HK-2 (cell line): ENCODE measurements around the gene GOLGA2.

Source experiments
- DNase-seq: peaks from one replicate; pipeline ENCODE4 v3.0.0-alpha.2; 2018; ENCODE audit not compliant: unreplicated experiment

Gene GOLGA2

DNA sequence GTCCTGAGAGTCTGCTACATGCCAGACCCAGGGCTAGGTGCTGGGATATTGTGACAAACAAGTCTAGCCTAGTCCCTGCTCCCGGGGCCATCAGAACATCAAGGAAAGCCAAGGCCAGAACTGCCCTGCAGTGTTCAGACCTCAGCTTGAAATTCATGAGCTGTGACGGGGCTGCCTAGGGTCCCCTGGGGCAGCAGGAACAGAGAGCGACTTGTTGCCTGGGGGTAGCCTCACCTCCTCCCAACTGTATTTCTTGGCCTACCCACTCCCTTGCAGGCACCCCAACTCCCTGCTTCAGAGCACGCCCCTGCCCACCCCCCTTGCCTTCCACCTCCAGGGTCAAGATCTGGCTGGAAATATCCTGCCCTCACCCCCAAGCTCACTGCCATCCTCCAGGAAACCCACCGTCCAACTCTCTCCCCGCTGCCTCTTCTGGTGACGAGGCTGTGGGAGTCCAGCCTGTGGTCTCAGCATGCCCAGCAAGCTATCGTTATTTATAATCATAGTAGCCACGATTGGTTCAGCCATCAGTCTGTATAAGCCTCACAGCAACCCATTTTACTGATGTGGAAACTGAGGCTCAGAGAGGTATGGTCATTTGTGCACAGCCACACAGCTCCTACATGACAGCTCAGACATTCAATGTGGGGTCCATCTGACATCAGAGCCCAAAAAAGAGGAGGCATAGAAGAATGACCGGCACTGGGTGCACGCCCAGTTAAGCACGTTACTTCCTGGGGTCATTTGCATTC, 61.9 kb downstream of the GOLGA2 start:
- DNase-seq, result no peak

GRCh38 chr9:128211981-128212281, 63.9 kb downstream of the GOLGA2 start:
- no peak for DNase-seq

GRCh38 chr9:128211186-128211980, 64.4 kb downstream of the GOLGA2 start:
- peak; percentile 85 for DNase-seq

DNA sequence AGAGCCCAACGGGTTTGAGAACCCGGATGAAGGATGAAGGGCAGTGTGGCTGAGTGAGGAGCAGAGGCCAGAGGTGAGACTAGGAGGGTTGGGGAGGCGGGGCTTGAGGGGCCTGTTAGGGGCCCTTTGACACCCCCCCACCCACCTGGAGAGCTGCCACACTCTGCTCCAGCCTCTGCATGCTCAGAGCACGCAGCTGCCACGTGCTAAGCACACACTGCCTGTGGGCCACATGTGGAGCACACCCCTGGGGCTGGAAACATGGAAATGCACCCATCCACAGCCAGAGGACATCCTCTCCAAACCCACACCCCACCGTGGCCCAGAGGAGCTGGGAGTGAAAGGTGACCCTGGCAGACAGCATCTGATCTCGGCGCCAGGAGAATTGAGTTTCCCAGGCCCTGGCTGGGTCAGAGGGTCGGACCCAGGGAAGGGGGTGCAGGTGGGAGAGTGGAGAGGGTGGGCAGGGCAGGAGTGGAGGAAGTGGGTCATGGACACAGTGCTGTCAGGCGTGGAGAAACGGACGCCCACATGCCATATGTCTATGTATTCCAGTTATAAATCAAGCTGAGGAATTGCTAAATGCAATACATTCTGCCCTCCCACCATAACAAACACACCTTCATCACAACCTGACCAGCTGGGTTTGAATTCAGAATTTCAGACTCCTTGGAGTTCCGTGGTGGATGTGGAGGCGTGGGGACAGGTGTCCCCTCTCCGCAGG, 66.7 kb downstream of the GOLGA2 start:
- no peak for DNase-seq

GRCh38 chr9:128208386-128208785, 67.4 kb downstream of the GOLGA2 start:
- DNase-seq, result no peak

- DNase-seq, result no peak
These were observed 68.6 kb downstream of the GOLGA2 start for GRCh38 chr9:128206916-128207910.

DNA sequence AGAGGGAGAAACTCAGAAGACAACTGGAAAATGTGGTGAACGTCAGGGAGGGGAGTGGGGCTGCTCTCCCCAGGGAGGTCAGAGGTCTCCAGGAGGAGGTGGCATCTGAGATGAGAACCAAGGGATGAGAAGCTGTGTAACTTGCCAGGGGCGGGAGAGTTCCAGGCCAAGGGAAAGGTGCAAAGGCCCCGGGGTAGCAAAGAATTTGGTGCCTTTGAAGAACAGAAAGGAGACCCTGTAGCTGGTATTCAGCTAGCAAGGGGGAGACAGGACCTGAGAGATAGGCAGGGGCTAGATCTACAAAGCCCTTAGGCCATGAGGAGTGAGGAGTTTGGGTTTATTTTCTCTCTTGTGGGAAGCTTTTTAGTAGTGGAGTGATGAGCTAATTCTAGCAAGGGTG, 69.3 kb downstream of the GOLGA2 start:
- no peak for DNase-seq
